Activated CD4-positive, alpha-beta T cell treated with anti-CD3 and anti-CD28 coated beads, Interleukin-10, Interleukin-2, amounts not matched to agents 100 ng/mL and 50 ng/mL, durations not matched to agents 16 hours and 8 hours (primary cell): Measurements from ENCODE around the gene MNAT1.
"Not testable (repeated sequence)": the region's sequence is repeated elsewhere in the genome, so short reads cannot be mapped to it uniquely, and the experiment has no call there.

Experiments
- DNase-seq: peaks from one replicate; pipeline ENCODE4 v3.0.0-alpha.2; 2020

MNAT1 gene

GRCh38 chr14:60734465-60735242 lies at the start of gene MNAT1:
MNAT1 (plus strand) TSS chr14:60734761; CDS start chr14:60734863, 102 bp downstream.
- DNase-seq = peak; percentile 84

GRCh38 chr14:60686865-60687264 lies 47.7 kb upstream of the MNAT1 start:
- no peak for DNase-seq

- no peak for DNase-seq
Observed at GRCh38 chr14:60691383-60692113, 43.0 kb upstream of the MNAT1 start.

GRCh38 chr14:60695327-60695726 lies 39.2 kb upstream of the MNAT1 start:
- no peak for DNase-seq

GRCh38 chr14:60700598-60700997 lies 34.0 kb upstream of the MNAT1 start:
- DNase-seq = no peak

GRCh38 chr14:60705100-60705499 lies 29.5 kb upstream of the MNAT1 start:
- DNase-seq = no peak

- DNase-seq = no peak
Observed at GRCh38 chr14:60707858-60708257, 26.7 kb upstream of the MNAT1 start.

- DNase-seq = no peak
Observed at GRCh38 chr14:60710494-60710893, 24.1 kb upstream of the MNAT1 start.

- DNase-seq = no peak
Observed at GRCh38 chr14:60713513-60713912, 21.0 kb upstream of the MNAT1 start.

- no peak for DNase-seq
Observed at GRCh38 chr14:60720391-60720790, 14.2 kb upstream of the MNAT1 start.

- DNase-seq = no peak
Observed at GRCh38 chr14:60720962-60721325, 13.6 kb upstream of the MNAT1 start.

- DNase-seq = peak; percentile 34
Observed at GRCh38 chr14:60721326-60722106, 13.0 kb upstream of the MNAT1 start.

- no peak for DNase-seq
Observed at GRCh38 chr14:60722107-60722356, 12.5 kb upstream of the MNAT1 start.

- DNase-seq = peak; percentile 15
Observed at GRCh38 chr14:60722357-60723115, 12.0 kb upstream of the MNAT1 start.

- peak; percentile 46 for DNase-seq
Observed at GRCh38 chr14:60723116-60723906, 11.2 kb upstream of the MNAT1 start.

- peak; percentile 35 for DNase-seq
Observed at GRCh38 chr14:60723907-60724618, 10.5 kb upstream of the MNAT1 start, which contains the start of gene SIX4. SIX4 (minus strand) TSS chr14:60724351; CDS start chr14:60724074, 277 bp downstream.

- not testable (repeated sequence) for DNase-seq
Observed at GRCh38 chr14:60731291-60731690, 3.3 kb upstream of the MNAT1 start.

- DNase-seq = no peak
Observed at GRCh38 chr14:60732840-60733483, 1.6 kb upstream of the MNAT1 start.

GRCh38 chr14:60735416-60735815 lies 855 bp downstream of the MNAT1 start:
- DNase-seq = peak; percentile 15

- no peak for DNase-seq
Observed at GRCh38 chr14:60736494-60736893, 1.9 kb downstream of the MNAT1 start.
